Right lobe of liver (tissue), 6 donors: Measurements from ENCODE around the gene FAM13A. TPM values are rescaled to one million over a fixed set of nuclear protein-coding genes. Genes with fewer than 3 reads are reported as not detected.

Experiments
- ATAC-seq, 4 donors: fragments of 200-7000 bp; cut with Tn5 transposase; one replicate each; pipeline ENCODE4 v1.9.1; 2020; ENCODE audit warnings: mild to moderate bottlenecking in 4 of 4, moderate library complexity in 4 of 4
- DNase-seq, 3 donors: peaks; one replicate each; pipeline ENCODE4 v3.0.0-alpha.2; 2020
- H3K27ac ChIP-seq, 3 donors: fragments of 200-600 bp; one replicate each; pipeline ENCODE4 v1.8.0; 2022
- H3K27me3 ChIP-seq, 2 donors: fragments of 200-600 bp; one replicate each; pipeline ENCODE4 v1.8.0; 2022
- H3K36me3 ChIP-seq, 4 donors: fragments of 200-600 bp; sonication (generic) in 1 of 4; one replicate each; pipeline versions ENCODE4 v1.5.1 to v1.8.0; 2017 to 2022; ENCODE audit warnings: control low read depth in 1 of 4
- H3K4me1 ChIP-seq, 4 donors: fragments of 200-600 bp; sonication (generic) in 1 of 4; one replicate each; pipeline versions ENCODE4 v1.5.1 to v1.8.0; 2017 to 2022; ENCODE audit warnings: control low read depth in 1 of 4
- H3K4me3 ChIP-seq, 3 donors: fragments of 200-600 bp; one replicate each; pipeline ENCODE4 v1.8.0; 2022
- H3K9me3 ChIP-seq, 4 donors: fragments of 200-600 bp; sonication (generic) in 1 of 4; one replicate each; pipeline versions ENCODE4 v1.5.1 to v1.8.0; 2017 to 2022; ENCODE audit warnings: control low read depth in 1 of 4
- CTCF ChIP-seq, 4 donors: fragments of 200-600 bp in 3 of 4; fragments of 450-650 bp in 1 of 4; IDR thresholded peaks; one replicate each; pipeline versions ENCODE4 v1.5.1 to v1.8.0; 2016 to 2022; ENCODE audit warnings: antibody characterized with exemption in 4 of 4, mild to moderate bottlenecking in 2 of 4
- POLR2A ChIP-seq: fragments of 450-650 bp; IDR thresholded peaks from one replicate; pipeline ENCODE4 v1.6.1; 2017; ENCODE audit warnings: antibody characterized with exemption, mild to moderate bottlenecking
- WGBS: methylation state at CpG from one replicate; pipeline ENCODE4 v1.1.6; 2018; ENCODE audit warnings: low coverage, low lambda C conversion rate; ENCODE audit not compliant: insufficient coverage; ENCODE audit errors: missing lambda C conversion rate; 5-methylcytosine and 5-hydroxymethylcytosine counted together
- intact Hi-C, 2 donors: fragments of 100-400 bp; cut with DNase I; formaldehyde crosslinking; loops; one replicate each; pipeline versions ENCODE4 v1.11.2 to v1.14.1; 2022
- total RNA-seq, 6 experiments: library from RNA; depleted of rRNA in 2 of 6; stranded (reverse); fragments of >200 nt in 2 of 6; fragmentation: NEBNext Ultra II Directional in 3 of 6; extraction: Animal tissue kit (Norgen Biotek cat#: 25700) in 3 of 6; gene quantifications; one replicate each; pipeline versions ENCODE4 v1.1.0 to v1.2.4, GENCODE V29; 2016 to 2023
- donor health status: DM: no; HTN: yes; CAD: no.
- donor health status: DM: no; HTN: no; CAD: no.
- donor health status: DM: no; HTN: no; CAD: no.
- donor health status: DM: no; HTN: yes; CAD: no.
- donor health status: DM: no; HTN: yes; CAD: no.

Gene FAM13A
- total RNA-seq, 6 experiments from 2014 or later = 28.3 to 82.5 (median 51.7) TPM

DNA sequence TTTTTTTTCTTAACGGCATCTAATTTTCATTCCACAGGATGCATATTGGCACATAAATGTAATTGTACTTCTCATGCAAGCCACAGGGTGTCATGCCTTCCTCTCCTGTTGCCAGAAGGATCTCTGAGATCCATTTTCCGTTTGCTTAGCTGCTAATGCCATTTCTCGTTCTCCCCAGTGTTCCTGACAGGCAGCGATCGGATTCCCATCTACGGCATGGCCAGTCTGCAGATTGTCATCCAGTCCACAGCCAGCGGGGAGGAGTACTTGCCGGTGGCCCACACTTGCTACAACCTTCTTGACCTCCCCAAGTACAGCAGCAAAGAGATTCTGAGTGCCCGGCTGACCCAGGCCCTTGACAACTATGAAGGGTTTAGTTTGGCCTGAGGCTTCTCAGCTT lies 350.4 kb downstream of the FAM13A start:
- Histone ChIP-seq H3K4me1 (peaks cover 0 to 13% (median 0%) of the 10 kb centered on the region in 4 donors), H3K36me3 (peaks cover 0 to 14% (median 0%) of the 10 kb centered on the region in 4 donors), H3K27me3 (no peaks in the 10 kb centered on the region), H3K4me3 (no peak overlapping the region), H3K9me3 (no peaks in the 10 kb centered on the region), H3K27ac (peak overlapping the region in 1 of 3 donors; percentile 20)
- DNase-seq (peak in 1 of 3 donors; percentile 57), ATAC-seq (peak; percentile 97 to 99 (median 98))
- 9% methylated on average over 6 of the region's 9 CpGs for WGBS
- intact Hi-C loops = loop anchor here in 1 of 2 donors (5.0 to 10.0 kb wide), 2 partner anchors 86 to 318 kb away; no protein-coding TSS in a partner anchor
- TF ChIP-seq POLR2A = no peak
- TF ChIP-seq CTCF (IDR thresholded peaks at IDR 0.05) = peak; percentile 67 to 79 (median 72)

- H3K4me3 ChIP-seq = no peak overlapping the region
- H3K27me3 ChIP-seq = no peaks in the 10 kb centered on the region
- intact Hi-C loops = loop anchor here in 1 of 2 donors (5.0 to 10.0 kb wide), 2 partner anchors 86 to 319 kb away; no protein-coding TSS in a partner anchor
- peaks cover 0 to 13% (median 0%) of the 10 kb centered on the region in 4 donors for H3K4me1 ChIP-seq
- no peaks in the 10 kb centered on the region for H3K9me3 ChIP-seq
- 10% methylated on average over 3 of the region's 3 CpGs for WGBS
- H3K27ac ChIP-seq = peak overlapping the region in 1 of 3 donors; percentile 31
- no peak for DNase-seq
- peak; percentile 47 to 76 (median 56) for ATAC-seq
- H3K36me3 ChIP-seq = peaks cover 0 to 14% (median 0%) of the 10 kb centered on the region in 4 donors
- no peak for TF ChIP-seq POLR2A
- no peak for TF ChIP-seq CTCF (IDR thresholded peaks at IDR 0.05)
Observed at GRCh38 chr4:88705805-88706492, 351.0 kb downstream of the FAM13A start.

DNA sequence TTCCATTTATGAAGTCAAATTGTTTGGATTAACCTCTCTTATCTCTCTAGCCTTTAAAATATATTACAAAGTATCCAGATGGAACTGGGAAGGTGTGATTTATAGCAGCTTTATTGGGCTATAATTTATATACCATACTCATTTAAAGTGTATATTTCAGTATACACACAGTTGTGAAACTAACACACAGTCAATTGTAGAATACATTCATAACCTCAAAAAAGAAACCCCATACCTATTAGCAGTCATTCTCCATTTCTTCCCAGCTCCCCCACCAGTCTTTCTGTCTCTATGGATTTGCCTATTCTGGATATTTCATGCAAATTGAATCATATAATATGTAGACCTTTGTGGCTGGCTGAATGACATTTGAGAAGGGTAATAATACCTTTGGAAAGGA lies 351.8 kb downstream of the FAM13A start:
- TF ChIP-seq POLR2A (no peak), CTCF (IDR thresholded peaks at IDR 0.05) (no peak)
- H3K4me1 ChIP-seq = peaks cover 0 to 13% (median 0%) of the 10 kb centered on the region in 4 donors

GRCh38 chr4:88702782-88703181 lies 354.2 kb downstream of the FAM13A start:
- H3K9me3 ChIP-seq = no peaks in the 10 kb centered on the region
- no peaks in the 10 kb centered on the region for H3K27me3 ChIP-seq
- H3K4me1 ChIP-seq = peaks cover 0 to 13% (median 0%) of the 10 kb centered on the region in 4 donors
- H3K4me3 ChIP-seq = no peak overlapping the region
- no peak overlapping the region for H3K27ac ChIP-seq
- TF ChIP-seq POLR2A (no peak), CTCF (IDR thresholded peaks at IDR 0.05) (no peak)
- intact Hi-C loops = loop anchor here in 1 of 2 donors (10.0 kb wide), 1 partner anchor 322 kb away; no protein-coding TSS in a partner anchor
- DNase-seq (no peak), ATAC-seq (no peak)
- 92% methylated on average over 2 of the region's 2 CpGs for WGBS
- H3K36me3 ChIP-seq = peaks cover 0 to 11% (median 0%) of the 10 kb centered on the region in 4 donors

More for the DNA sequence above, 351.8 kb downstream of the FAM13A start:
- Histone ChIP-seq H3K4me3 (no peak overlapping the region), H3K27ac (no peak overlapping the region), H3K27me3 (no peaks in the 10 kb centered on the region), H3K36me3 (peaks cover 0 to 11% (median 0%) of the 10 kb centered on the region in 4 donors), H3K9me3 (no peaks in the 10 kb centered on the region)
- DNase-seq (no peak), ATAC-seq (no peak)
- intact Hi-C loops = loop anchor here in 1 of 2 donors (5.0 to 10.0 kb wide), 2 partner anchors 87 to 320 kb away; no protein-coding TSS in a partner anchor
